ENCODE results near the gene LCE2A.

GRCh38 chr1:152747831-152748230 lies 49.7 kb downstream of the LCE2A start:
- TF ChIP-seq CTCF (IDR thresholded peaks at IDR 0.05; ENCODE audit: low read depth, low read length, poor library complexity, severe bottlenecking), result no peak
- no peak for TF ChIP-seq EZH2phosphoT487 (IDR thresholded peaks at IDR 0.05; ENCODE audit: borderline replicate concordance, low read length)

All from DOHH2 (cell line).